ENCODE data around the gene PRICKLE3. TPM values are rescaled to one million over a fixed set of nuclear protein-coding genes. Genes with fewer than 3 reads are reported as not detected.

PRICKLE3 gene
- total RNA-seq, 1 donor, result 6.9 TPM

- no peaks in the 10 kb centered on the region for H3K79me2 ChIP-seq (ENCODE audit: insufficient read depth, low read length)
- no peak overlapping the region for H3K27ac ChIP-seq (ENCODE audit: low read depth, low read length)
- no peak overlapping the region for H2AFZ ChIP-seq (ENCODE audit: low read length)
- TF ChIP-seq CTCF (IDR thresholded peaks at IDR 0.05; ENCODE audit: extremely low read depth, low read depth, low read length), result no peak
- peak overlapping the region; percentile 47 for H3K4me3 ChIP-seq (ENCODE audit: insufficient read depth, low read length)
- H3K27me3 ChIP-seq (ENCODE audit: insufficient read depth, low read length), result no peaks in the 10 kb centered on the region
- no peaks in the 10 kb centered on the region for H3K9me3 ChIP-seq (ENCODE audit: low read depth, low read length)
- H3K4me2 ChIP-seq (ENCODE audit: insufficient read depth, low read length), result peak overlapping the region; percentile 77
- peak; percentile 49 for DNase-seq (ENCODE audit: insufficient read length, low spot score, missing footprints)
- no peaks in the 10 kb centered on the region for H3K36me3 ChIP-seq (ENCODE audit: insufficient read depth, low read length)
- H3K4me1 ChIP-seq (ENCODE audit: insufficient read depth, low read length), result peaks cover 6% of the 10 kb centered on the region
- no peaks in the 10 kb centered on the region for H4K20me1 ChIP-seq (ENCODE audit: insufficient read depth, low read length)
Observed at GRCh38 chrX:49183701-49184281, 2.4 kb downstream of the PRICKLE3 start.

- Histone ChIP-seq H3K36me3 (ENCODE audit: insufficient read depth, low read length) (no peaks in the 10 kb centered on the region), H3K27ac (ENCODE audit: low read depth, low read length) (no peak overlapping the region), H3K27me3 (ENCODE audit: insufficient read depth, low read length) (no peaks in the 10 kb centered on the region), H2AFZ (ENCODE audit: low read length) (no peak overlapping the region), H3K4me2 (ENCODE audit: insufficient read depth, low read length) (no peak overlapping the region), H4K20me1 (ENCODE audit: insufficient read depth, low read length) (no peaks in the 10 kb centered on the region), H3K79me2 (ENCODE audit: insufficient read depth, low read length) (no peaks in the 10 kb centered on the region), H3K9me3 (ENCODE audit: low read depth, low read length) (no peaks in the 10 kb centered on the region), H3K4me1 (ENCODE audit: insufficient read depth, low read length) (no peaks in the 10 kb centered on the region), H3K4me3 (ENCODE audit: insufficient read depth, low read length) (no peak overlapping the region)
- no peak for TF ChIP-seq CTCF (IDR thresholded peaks at IDR 0.05; ENCODE audit: extremely low read depth, low read depth, low read length)
- DNase-seq (ENCODE audit: insufficient read length, low spot score, missing footprints), result peak; percentile 76
Observed at GRCh38 chrX:49179358-49179757, 6.8 kb downstream of the PRICKLE3 start.

- no peaks in the 10 kb centered on the region for H3K4me1 ChIP-seq (ENCODE audit: insufficient read depth, low read length)
- TF ChIP-seq CTCF (IDR thresholded peaks at IDR 0.05; ENCODE audit: extremely low read depth, low read depth, low read length), result no peak
- DNase-seq (ENCODE audit: insufficient read length, low spot score, missing footprints), result peak; percentile 58
- no peaks in the 10 kb centered on the region for H3K27me3 ChIP-seq (ENCODE audit: insufficient read depth, low read length)
- H3K9me3 ChIP-seq (ENCODE audit: low read depth, low read length), result no peaks in the 10 kb centered on the region
- no peak overlapping the region for H2AFZ ChIP-seq (ENCODE audit: low read length)
- no peak overlapping the region for H3K4me2 ChIP-seq (ENCODE audit: insufficient read depth, low read length)
- H3K4me3 ChIP-seq (ENCODE audit: insufficient read depth, low read length), result no peak overlapping the region
- no peaks in the 10 kb centered on the region for H4K20me1 ChIP-seq (ENCODE audit: insufficient read depth, low read length)
- H3K36me3 ChIP-seq (ENCODE audit: insufficient read depth, low read length), result no peaks in the 10 kb centered on the region
- no peaks in the 10 kb centered on the region for H3K79me2 ChIP-seq (ENCODE audit: insufficient read depth, low read length)
- no peak overlapping the region for H3K27ac ChIP-seq (ENCODE audit: low read depth, low read length)
Observed at GRCh38 chrX:49178537-49178936, 7.6 kb downstream of the PRICKLE3 start.

- H3K4me2 ChIP-seq (ENCODE audit: insufficient read depth, low read length), result no peak overlapping the region
- no peak overlapping the region for H3K27ac ChIP-seq (ENCODE audit: low read depth, low read length)
- no peak overlapping the region for H3K4me3 ChIP-seq (ENCODE audit: insufficient read depth, low read length)
- H3K27me3 ChIP-seq (ENCODE audit: insufficient read depth, low read length), result no peaks in the 10 kb centered on the region
- H3K36me3 ChIP-seq (ENCODE audit: insufficient read depth, low read length), result no peaks in the 10 kb centered on the region
- H2AFZ ChIP-seq (ENCODE audit: low read length), result no peak overlapping the region
- H3K79me2 ChIP-seq (ENCODE audit: insufficient read depth, low read length), result peaks cover 5% of the 10 kb centered on the region
- peak; percentile 42 for DNase-seq (ENCODE audit: insufficient read length, low spot score, missing footprints)
- peaks cover 5% of the 10 kb centered on the region for H4K20me1 ChIP-seq (ENCODE audit: insufficient read depth, low read length)
- H3K4me1 ChIP-seq (ENCODE audit: insufficient read depth, low read length), result peaks cover 3% of the 10 kb centered on the region
- no peak for TF ChIP-seq CTCF (IDR thresholded peaks at IDR 0.05; ENCODE audit: extremely low read depth, low read depth, low read length)
- H3K9me3 ChIP-seq (ENCODE audit: low read depth, low read length), result no peaks in the 10 kb centered on the region
Observed at GRCh38 chrX:49177873-49178480, 8.2 kb downstream of the PRICKLE3 start.

Data from osteoblast (primary cell).